Neutrophil (primary cell): Measurements from ENCODE around the gene GLT6D1.

Source experiments
- H3K27ac ChIP-seq: fragments of 200-600 bp; sonication (generic); 2 replicates; pipeline ENCODE4 v1.5.1; 2016; ENCODE audit warnings: mild to moderate bottlenecking, moderate library complexity
- H3K27me3 ChIP-seq: fragments of 200-600 bp; sonication (generic); 2 replicates; pipeline ENCODE4 v1.6.0; 2016; ENCODE audit warnings: mild to moderate bottlenecking
- H3K36me3 ChIP-seq: fragments of 200-600 bp; sonication (generic); 2 replicates; pipeline ENCODE4 v1.5.1; 2017
- H3K4me1 ChIP-seq, 2 experiments: fragments of 200-600 bp in 1 of 2; sonication (generic) in 1 of 2; 1 replicate in 1 of 2; 2 replicates in 1 of 2; pipeline versions ENCODE4 v1.5.1 to v1.6.1; 2013 to 2016; ENCODE audit warnings: low read depth in 1 of 2, low read length in 1 of 2, mild to moderate bottlenecking in 1 of 2, moderate library complexity in 1 of 2; ENCODE audit not compliant: control insufficient read depth in 1 of 2, insufficient read depth in 1 of 2
- H3K4me3 ChIP-seq, 2 experiments: fragments of 200-600 bp in 1 of 2; sonication (generic) in 1 of 2; 1 replicate in 1 of 2; 2 replicates in 1 of 2; pipeline ENCODE4 v1.5.1; 2013 to 2016; ENCODE audit warnings: low read depth in 1 of 2, low read length in 1 of 2, mild to moderate bottlenecking in 1 of 2, moderate library complexity in 1 of 2
- H3K9me3 ChIP-seq: fragments of 200-600 bp; sonication (generic); 2 replicates; pipeline ENCODE4 v1.5.1; 2016
- CTCF ChIP-seq: fragments of 200-600 bp; sonication (generic); IDR thresholded peaks from 2 replicates; pipeline ENCODE4 v1.5.1; 2016; ENCODE audit warnings: antibody characterized with exemption

Gene GLT6D1

GRCh38 chr9:135639196-135639595, at the start of gene GLT6D1:
TSS of gene GLT6D1 (minus strand) at chr9:135639540. CDS start at chr9:135639187, 353 bp downstream.
- Histone ChIP-seq H3K4me1 (no peaks in the 10 kb centered on the region), H3K27me3 (no peaks in the 10 kb centered on the region), H3K27ac (no peak within 1 kb of the TSS), H3K36me3 (no peaks in the 10 kb centered on the region), H3K4me3 (no peak within 1 kb of the TSS), H3K9me3 (no peaks in the 10 kb centered on the region)
- no peak for TF ChIP-seq CTCF

GRCh38 chr9:135689011-135689410, 49.7 kb upstream of the GLT6D1 start:
- TF ChIP-seq CTCF = no peak
- H3K27me3 ChIP-seq = no peaks in the 10 kb centered on the region
- no peak overlapping the region for H3K4me3 ChIP-seq
- no peaks in the 10 kb centered on the region for H3K9me3 ChIP-seq
- no peaks in the 10 kb centered on the region for H3K36me3 ChIP-seq
- no peaks in the 10 kb centered on the region for H3K4me1 ChIP-seq
- H3K27ac ChIP-seq = no peak overlapping the region

GRCh38 chr9:135687216-135687615, 47.9 kb upstream of the GLT6D1 start:
- H3K36me3 ChIP-seq = no peaks in the 10 kb centered on the region
- no peak for TF ChIP-seq CTCF
- H3K9me3 ChIP-seq = no peaks in the 10 kb centered on the region

GRCh38 chr9:135684691-135685090, 45.4 kb upstream of the GLT6D1 start:
- H3K9me3 ChIP-seq = no peaks in the 10 kb centered on the region
- H3K27ac ChIP-seq = no peak overlapping the region
- no peak overlapping the region for H3K4me3 ChIP-seq
- H3K27me3 ChIP-seq = no peaks in the 10 kb centered on the region
- TF ChIP-seq CTCF = no peak
- no peaks in the 10 kb centered on the region for H3K4me1 ChIP-seq
- no peaks in the 10 kb centered on the region for H3K36me3 ChIP-seq

More at GRCh38 chr9:135687216-135687615, 47.9 kb upstream of the GLT6D1 start:
- Histone ChIP-seq H3K27me3 (no peaks in the 10 kb centered on the region), H3K4me1 (no peaks in the 10 kb centered on the region), H3K27ac (no peak overlapping the region), H3K4me3 (no peak overlapping the region)

GRCh38 chr9:135683401-135684034, 44.2 kb upstream of the GLT6D1 start:
- no peaks in the 10 kb centered on the region for H3K9me3 ChIP-seq
- no peaks in the 10 kb centered on the region for H3K4me1 ChIP-seq
- no peak for TF ChIP-seq CTCF
- H3K4me3 ChIP-seq = no peak overlapping the region
- H3K27ac ChIP-seq = no peak overlapping the region
- no peaks in the 10 kb centered on the region for H3K36me3 ChIP-seq
- no peaks in the 10 kb centered on the region for H3K27me3 ChIP-seq
